AG20443 (cell line): ENCODE measurements around the gene POLR2I.
"Not testable (repeated sequence)": the region's sequence is repeated elsewhere in the genome, so short reads cannot be mapped to it uniquely, and the experiment has no call there.

Experiments used
- DNase-seq: peaks from one replicate; pipeline ENCODE4 v3.0.0; 2012; ENCODE audit warnings: low spot score, mixed read lengths

POLR2I gene

DNA sequence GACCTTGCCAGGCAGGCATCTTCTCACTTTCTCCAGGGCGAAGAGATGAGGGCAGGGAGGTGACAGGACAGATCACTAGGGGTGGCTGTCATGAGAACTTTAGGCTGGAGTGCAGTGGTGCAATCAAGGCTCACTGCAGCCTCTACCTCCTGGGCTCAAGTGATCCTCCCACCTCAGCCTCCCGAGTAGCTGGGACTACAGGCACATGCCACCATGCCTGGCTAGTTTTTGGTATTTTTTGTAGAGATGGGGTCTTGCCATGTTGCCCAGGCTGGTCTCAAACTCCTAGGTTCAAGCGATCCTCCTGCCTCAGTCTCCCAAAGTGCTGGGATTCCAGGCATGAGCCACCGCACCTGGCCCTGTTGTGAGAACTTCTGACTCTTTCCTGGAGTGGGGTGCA is 20.2 kb upstream of the POLR2I start:
- DNase-seq, result not testable (repeated sequence)

DNA sequence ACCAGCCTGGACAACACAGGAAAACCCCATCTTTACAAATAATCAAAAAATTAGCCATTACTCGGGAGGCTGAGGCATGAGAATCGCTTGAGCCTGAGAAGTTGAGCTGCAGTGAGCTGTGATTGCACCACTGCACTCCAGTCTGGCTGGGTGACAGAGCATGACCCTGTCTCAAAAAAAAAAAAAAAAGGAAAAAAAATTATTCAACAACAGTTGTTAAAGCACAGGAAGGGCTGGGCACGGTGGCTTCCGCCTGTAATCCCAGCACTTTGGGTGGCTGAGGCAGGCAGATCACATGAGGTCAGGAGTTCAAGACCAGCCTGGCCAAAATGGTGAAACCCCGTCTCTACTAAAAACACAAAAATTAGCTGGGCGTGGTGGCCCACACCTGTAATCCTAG is 16.5 kb upstream of the POLR2I start:
- not testable (repeated sequence) for DNase-seq

DNA sequence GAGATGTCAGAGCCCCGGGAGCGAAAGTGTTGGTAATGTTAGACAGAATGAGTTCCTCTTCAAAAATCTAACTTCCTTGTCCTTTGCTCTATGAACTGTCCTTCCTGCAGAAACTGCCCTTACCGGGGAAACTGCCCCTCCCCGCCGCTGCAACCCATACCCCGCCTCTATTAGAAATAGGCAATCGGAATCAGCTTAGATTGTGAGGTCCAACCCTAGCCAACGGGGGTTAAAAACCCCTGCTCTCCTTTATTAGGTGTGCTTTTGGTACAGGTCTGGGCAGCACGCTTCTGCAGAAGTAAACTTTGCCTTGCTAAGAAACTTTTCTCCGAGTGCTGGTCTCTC is 13.7 kb upstream of the POLR2I start:
- no peak for DNase-seq

DNA sequence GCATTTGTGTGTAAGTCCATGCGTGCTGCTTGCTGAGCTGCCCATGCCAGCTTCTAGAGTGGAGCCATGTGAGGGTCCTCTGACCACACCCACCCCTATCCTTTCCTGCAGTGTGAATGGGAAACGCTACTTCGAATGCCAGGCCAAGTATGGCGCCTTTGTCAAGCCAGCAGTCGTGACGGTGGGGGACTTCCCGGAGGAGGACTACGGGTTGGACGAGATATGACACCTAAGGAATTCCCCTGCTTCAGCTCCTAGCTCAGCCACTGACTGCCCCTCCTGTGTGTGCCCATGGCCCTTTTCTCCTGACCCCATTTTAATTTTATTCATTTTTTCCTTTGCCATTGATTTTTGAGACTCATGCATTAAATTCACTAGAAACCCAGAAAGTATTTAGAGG is 10.9 kb upstream of the POLR2I start:
- no peak for DNase-seq

DNA sequence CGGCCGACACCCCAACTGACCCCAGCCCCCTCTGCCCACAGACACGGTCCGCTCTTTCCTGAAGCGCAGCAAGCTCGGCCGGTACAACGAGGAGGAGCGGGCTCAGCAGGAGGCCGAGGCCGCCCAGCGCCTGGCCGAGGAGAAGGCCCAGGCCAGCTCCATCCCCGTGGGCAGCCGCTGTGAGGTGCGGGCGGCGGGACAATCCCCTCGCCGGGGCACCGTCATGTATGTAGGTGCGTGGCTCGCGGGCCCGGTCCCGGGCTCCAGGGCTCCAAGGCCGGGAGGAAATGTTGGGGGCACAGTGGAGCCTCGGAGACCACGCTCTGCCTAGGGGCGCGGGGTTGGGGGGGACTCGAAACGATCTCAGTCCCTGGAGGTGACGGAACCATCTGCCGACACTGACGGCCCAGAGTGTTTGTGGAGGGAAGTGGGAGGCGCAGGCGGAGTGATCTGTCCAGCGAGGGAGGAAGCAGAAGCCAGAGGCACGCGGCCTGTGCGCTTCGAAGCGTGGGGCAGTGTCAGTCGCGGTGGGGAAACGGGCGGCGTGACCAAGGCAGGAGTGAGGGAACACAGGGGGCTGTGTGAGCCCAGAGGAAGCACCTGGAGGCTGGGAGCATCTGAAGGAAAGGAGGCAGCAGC is 6.9 kb upstream of the POLR2I start:
- DNase-seq, result no peak

DNA sequence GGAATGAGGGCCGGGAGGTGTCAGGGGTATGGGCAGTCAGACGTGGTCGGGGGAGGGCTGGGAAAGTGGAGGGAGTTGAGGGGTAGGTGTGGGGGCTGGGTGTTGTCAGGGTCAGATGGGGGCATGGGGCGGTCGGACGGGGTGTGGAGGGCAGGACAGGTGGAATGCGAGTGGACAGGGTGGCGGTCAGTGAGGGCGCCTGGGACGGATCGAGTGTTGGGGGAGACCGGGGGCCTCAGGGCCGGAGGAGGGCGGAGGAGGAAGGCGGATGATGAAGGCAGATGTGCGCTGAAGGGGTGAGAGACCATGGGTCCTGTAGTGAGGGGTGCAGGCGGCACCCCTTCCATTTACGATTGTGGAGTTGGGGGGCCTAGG is 6.3 kb upstream of the POLR2I start:
- DNase-seq, result no peak

DNA sequence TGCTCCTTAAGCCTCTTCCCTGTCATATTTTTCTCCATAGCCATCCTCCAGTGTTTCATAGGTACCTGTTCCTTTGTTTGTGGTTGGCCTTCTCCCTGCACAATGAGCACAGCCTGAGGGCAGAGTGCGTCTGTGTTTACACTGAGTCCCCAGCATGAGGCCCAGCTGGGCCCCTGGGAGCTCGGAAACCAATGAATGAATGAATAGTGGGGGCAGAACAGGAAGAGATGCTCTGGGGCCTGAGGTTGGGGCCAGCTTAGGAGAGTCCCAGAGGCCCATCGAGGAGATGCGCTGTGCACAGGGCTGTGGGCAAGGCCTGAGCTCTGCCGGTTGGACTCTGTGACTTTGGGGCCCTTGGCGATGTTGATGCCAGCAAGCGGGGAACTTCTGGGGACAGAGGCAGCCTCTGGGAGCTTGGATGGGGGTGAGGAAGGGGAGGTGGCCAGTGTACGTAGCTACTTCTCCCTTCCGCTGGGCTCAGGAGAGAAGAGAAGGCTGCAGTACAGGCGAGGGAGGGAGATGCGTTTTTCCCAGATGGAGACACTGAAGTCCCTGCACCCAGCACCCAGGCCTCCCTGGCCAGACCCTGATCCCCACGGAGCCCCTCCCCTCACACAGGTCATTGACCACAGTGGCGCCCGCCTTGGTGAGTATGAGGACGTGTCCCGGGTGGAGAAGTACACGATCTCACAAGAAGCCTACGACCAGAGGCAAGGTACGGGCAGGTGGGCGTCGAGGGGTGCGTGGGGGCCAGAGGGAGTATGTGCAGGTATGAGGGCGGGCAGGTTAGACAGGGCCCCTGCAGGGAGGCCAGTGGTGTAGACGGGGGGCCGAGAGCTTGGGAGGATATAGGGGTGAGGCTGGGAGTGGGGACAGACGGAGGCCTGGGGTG is 5.7 kb upstream of the POLR2I start:
- DNase-seq, result no peak

DNA sequence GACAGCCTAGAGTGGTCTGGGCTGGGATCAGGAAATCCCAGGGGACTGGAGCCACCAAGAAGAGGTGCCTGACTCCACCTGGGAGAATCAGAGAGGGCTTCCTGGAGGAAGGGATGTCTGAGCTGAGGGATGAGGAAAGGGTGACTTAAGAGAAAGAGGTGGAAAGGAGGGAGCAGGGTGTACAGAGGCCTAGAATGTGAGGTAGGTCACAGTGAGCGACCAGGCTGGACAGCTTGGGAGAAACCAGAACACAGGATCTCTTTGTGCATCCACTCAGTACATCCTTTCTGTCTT is 1.6 kb upstream of the POLR2I start:
- DNase-seq, result no peak

DNA sequence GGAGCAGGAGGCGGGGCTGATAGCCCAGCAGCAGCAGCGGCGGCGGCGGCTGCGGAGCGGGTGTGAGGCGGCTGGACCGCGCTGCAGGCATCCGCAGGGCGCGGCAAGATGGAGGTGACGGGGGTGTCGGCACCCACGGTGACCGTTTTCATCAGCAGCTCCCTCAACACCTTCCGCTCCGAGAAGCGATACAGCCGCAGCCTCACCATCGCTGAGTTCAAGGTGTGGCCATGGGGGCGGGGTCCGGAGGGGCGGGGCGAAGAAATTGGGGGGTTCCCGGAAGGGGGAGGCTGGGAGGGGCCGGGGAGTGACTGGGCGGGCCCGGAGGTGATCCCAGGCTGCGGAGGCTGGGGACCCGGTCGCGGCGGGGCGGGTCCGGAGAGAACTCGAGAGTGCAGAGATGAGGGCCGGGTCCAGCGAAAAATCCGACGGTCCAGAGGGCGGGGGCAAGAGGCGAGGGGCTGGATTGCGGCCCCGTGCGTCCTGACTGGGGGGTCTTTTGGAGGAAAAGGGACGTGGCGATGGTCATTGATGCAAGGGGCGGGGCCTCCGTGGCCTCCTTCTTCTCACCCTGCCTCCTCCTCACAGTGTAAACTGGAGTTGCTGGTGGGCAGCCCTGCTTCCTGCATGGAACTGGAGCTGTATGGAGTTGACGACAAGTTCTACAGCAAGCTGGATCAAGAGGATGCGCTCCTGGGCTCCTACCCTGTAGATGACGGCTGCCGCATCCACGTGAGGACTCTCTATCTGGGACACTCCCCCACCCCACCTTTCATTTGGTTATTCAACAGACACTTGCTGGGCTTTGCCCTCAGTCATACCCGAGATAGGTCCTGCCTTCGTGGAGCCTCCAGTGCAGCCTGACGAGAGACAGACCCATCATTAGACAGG is 1.0 kb upstream of the POLR2I start, which contains the start of gene TBCB:
TSS of gene TBCB (plus strand) at position 16 of the 891 bp plus-strand sequence. CDS start at position 109, 93 bp downstream.
- DNase-seq, result peak; percentile 80

DNA sequence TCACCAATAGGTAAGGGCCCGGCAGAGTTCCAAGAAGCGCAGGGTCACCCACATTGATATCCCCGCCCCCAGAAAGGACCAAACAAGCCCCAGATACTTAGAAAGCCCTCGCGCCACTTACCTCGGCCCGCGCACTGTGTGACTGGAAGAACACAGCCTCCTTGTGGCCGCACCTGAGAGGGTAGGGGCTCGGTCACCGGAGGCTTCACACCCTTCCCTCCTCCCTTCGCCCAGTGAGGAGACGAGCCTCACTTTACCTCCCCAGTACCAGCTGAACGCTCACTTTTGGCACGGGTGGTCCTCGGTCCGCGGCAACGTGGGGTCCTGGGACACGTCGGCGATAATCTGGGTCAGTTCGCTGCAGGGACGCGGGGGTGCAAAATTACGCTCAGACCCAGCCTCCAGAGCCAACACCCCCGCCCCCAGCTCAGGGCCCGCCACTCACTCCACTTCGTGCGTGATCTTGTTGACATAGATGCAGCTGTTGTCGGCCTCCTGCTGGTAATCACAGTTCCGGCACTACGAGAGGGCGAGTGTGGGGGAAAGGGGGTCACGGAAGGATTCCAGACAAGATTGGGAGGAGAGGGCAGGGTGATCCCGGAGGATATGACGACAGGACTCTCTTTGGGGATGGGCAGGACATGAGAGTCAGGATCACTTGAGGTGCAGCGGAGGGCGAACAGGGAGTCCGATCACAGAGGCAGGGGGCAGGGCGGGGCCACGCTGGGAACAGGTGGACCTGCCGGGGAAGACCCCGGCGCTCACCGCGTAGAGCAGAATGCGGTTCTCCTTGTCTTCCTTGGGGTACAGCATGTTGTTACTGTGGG is 568 bp downstream of the POLR2I start:
- peak; percentile 55 for DNase-seq

DNA sequence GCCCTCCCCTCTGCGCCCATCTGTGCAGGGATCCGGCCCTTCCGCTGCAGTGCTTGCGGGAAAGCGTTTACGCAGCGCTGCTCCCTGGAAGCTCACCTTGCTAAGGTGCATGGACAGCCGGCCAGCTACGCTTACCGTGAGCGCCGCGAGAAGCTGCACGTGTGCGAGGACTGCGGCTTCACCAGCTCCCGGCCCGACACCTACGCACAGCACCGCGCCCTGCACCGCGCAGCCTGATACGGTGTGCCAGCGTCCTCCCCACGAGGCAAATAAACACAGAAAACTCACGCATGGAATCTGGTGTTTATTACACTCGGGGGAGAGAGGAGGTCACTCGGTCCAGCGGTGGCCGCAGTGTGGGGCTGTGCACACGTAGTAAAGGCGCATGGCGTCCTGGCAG is 1.2 kb downstream of the POLR2I start:
- DNase-seq, result no peak

DNA sequence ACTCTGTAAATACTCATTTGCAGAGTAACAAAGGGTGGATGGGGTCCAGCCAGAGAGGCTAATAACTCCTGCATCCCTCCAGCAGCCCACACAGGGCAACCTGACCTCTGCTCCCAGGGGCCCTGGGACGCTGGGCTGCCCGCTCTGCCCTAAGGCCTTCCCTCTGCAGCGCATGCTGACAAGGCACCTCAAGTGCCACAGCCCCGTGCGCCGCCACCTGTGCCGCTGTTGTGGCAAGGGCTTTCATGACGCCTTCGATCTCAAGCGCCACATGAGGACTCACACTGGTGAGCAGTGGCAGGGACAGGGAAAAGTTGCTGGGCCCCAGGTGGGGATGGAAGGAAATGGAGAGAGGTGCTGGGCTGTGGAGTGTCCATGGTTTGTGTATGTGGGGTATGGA is 2.0 kb downstream of the POLR2I start:
- DNase-seq, result no peak

DNA sequence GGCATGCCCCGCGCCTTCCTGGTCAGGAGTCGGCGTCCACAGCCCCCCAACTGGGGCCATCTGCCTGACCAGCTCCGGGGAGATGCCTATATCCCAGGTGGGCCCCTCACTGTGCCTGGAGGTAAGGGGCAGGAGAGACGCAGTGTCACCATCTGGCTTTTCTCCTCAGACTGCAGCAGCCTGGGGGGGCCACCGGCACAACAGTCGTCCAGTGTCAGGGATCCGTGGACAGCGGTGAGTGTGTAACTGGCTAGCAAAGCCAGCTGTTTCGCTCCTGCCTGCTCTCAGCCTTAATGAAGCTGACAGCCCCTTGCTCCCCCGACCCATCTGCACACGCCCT is 3.5 kb downstream of the POLR2I start:
- DNase-seq, result no peak

DNA sequence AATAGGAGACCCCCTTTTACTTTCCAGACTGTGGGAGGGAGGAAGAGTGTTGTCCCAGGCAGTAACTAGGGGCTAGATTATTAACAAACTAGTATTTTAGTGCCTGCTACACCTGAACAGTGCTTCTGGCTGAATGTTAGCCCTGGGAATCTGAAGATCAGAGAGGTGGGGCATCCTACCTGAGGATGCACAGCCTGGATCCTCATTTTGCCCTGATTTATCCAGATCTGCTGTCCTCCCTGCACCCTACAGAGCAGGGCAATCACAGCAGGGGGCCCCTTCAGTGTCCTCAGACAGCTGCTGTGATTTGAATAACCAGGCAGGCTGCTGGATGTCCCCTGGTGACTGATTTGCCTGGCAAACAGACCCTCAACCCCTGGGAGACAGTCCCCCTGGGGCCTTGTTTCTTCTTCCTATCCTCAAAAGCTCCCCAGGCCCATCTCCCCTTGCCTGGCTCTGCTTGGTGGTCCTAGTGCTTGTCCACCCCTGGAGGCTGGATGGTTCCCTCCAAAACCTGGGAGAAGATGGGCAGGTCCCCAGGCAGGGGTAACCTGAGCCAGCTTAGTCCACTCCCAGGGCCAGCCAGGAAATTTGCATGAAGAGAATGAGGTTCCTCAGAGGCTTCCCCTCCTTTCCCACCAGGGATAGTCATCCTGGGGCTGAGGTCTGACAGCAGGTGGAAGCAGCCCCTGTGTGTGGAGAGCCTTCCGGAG is 4.0 kb downstream of the POLR2I start, which contains the start of gene OVOL3:
TSS of gene OVOL3 (plus strand) at position 657 of the 713 bp plus-strand sequence. CDS start 60 bp downstream, outside the sequence.
- DNase-seq, result no peak

DNA sequence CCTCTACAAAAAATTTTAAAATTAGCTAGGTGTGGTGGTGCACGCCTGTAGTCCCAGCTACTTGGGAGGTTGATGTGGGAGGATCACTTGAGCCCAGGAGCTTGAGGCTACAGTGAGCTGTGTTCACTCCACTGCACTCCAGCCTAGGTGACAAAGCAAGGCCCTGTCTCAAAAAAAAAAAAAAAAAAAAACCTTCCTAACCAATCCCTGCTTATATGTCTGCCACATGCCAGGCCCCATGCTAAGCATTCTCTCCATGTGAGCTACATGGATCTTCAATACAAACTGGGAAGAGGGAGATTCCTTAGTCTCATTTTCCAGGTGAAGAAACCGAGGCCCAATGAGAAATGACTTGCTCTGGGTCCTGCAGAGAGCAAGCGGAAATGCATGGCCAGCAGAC is 6.0 kb downstream of the POLR2I start:
- no peak for DNase-seq

DNA sequence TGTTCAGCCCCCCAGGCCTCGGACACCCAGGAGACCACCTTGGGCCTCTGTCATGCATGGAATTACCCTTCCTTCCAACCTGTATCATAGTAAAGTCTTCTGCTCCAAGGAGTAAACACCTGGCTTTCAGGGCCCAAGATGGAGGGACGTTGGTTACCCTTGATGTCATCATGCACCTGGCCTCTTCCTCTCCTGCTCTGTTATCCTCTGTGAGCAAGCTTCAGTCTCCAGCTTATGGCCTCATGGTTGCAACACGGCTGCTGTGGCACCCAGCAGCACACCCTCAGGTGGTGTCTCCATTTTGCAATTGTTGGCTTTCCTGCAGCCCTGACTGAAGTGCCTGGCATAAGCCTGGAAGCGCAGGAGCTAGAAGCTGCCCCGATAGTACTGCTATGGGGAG is 7.7 kb downstream of the POLR2I start:
- no peak for DNase-seq

DNA sequence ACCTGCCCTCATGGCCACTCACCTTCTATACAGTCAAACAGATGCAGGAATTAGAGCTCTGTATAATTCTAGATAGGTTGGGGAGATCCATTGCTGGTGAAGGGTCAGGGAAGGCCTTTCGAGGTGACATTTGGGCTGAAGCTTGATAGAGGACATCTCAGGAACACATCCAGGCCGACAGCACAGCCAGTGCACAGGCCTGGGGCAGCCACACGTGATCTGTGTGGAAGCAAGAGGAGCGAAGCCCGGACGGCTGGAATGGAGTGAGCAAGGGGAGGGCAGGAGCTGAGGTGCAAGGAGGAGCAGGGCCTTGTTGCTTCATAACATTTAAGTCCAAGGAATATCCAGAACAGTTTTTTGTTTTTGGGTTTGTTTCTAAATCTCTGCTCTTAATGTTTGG is 8.2 kb downstream of the POLR2I start:
- DNase-seq, result no peak

DNA sequence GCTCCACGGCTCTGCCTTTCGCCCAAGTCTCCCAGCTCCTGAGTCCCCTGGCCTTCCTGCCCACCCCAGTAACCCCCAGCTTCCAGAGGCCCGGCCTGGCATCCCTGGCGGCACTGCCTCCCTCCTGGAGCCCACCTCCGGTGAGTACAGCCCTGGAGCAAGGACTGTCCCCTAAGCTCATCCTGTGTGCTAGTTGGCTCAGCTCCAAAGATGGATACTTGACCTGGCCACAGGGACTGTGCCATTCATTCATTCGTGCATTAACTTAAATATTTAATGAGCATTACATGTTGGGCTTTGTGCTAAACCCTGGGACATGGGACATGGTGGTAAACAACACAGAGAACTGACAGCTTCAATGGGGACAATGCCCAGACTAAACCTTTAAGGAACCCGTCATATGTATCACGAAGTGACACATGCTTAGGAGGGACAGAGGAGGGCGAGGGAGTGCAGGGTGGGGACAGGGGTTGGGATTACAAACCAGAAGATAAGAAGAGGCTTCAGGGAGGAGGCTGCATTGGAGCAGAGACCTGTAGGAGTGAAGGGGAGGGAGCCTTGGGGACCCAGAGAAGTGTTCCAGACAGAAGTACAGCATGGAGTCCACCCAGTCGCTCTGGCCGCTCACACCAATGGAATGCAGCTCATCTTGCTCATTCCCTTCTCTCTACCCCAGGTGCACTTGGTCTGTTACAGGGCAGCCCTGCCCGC is 10.7 kb downstream of the POLR2I start:
- no peak for DNase-seq

DNA sequence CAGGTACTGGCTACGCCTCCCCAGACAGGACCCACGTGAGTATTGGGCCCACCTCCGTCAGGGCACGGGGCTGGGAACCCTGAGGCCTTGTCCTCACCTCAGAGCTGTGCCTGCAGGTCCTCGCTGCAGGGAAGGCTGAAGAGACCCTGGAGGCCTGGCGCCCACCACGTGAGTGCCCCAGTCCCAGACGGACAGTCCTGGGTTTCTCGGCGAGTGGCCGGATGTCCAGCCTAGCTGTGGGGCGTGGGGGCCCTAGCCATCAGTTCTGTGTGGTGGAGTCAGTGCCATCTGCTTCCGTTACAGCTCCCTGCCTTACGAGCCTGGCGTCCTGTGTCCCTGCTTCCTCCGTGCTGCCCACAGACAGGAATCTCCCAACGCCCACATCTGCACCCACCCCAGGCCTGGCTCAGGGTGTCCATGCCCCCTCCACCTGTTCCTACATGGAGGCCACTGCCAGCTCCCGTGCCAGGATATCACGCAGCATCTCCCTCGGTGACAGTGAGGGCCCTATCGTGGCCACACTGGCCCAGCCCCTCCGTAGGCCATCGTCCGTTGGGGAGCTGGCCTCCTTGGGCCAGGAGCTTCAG is 11.5 kb downstream of the POLR2I start:
- DNase-seq, result no peak
